Activated CD4-positive, alpha-beta T cell treated with anti-CD3 and anti-CD28 coated beads for 1 hour (primary cell): Measurements from ENCODE around the gene GOLGA6L25.
"Not testable (repeated sequence)": the region's sequence is repeated elsewhere in the genome, so short reads cannot be mapped to it uniquely, and the experiment has no call there.

Experiments used
- DNase-seq: peaks from one replicate; pipeline ENCODE4 v3.0.0-alpha.2; 2020

The GOLGA6L25 gene, protein sequence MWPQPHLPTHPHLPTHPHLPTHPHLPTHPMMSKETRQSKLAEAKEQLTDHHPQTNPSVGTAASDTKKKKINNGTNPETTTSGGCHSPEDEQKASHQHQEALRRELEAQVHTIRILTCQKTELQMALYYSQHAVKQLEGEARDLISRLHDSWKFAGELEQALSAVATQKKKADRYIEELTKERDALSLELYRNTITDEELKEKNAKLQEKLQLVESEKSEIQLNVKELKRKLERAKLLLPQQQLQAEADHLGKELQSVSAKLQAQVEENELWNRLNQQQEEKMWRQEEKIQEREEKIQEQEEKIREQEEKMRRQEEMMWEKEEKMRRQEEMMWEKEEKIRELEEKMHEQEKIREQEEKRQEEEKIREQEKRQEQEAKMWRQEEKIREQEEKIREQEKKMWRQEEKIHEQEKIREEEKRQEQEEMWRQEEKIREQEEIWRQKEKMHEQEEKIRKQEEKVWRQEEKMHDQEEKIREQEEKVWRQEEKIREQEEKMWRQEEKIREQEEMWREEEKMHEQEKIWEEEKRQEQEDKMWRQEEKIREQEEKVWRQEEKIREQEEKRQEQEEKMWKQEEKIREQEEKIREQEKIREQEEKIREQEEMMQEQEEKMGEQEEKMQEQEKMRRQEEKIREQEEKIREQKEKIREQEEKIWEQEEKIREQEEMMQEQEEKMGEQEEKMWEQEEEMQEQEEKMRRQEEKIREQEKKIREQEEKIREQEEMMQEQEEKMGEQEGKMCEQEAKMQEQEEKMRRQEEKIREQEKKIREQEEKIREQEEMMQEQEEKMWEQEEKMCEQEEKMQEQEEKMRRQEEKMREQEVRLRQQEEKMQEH

DNA sequence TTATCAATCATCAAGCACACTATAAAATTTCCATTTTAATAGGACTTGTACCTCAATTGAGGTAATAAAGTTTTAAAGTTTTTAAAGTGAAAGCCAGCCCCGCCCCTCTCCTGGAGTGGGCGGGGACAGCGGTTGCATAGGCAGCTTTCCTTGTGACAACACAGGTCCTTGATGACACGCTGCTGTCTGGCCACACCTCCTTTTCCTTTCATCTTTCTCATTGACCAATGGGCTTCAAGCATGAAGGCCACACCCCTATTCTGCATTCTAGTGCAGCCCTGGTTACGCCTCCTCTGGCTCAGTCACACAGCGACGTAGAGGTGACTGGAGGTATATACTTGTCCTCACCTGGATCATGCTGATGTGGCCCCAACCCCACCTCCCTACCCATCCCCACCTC, at the start of gene GOLGA6L25:
Gene GOLGA6L25 (plus strand): TSS at position 301 of the 400 bp plus-strand sequence. CDS start 61 bp downstream, at position 362.
- not testable (repeated sequence) for DNase-seq

DNA sequence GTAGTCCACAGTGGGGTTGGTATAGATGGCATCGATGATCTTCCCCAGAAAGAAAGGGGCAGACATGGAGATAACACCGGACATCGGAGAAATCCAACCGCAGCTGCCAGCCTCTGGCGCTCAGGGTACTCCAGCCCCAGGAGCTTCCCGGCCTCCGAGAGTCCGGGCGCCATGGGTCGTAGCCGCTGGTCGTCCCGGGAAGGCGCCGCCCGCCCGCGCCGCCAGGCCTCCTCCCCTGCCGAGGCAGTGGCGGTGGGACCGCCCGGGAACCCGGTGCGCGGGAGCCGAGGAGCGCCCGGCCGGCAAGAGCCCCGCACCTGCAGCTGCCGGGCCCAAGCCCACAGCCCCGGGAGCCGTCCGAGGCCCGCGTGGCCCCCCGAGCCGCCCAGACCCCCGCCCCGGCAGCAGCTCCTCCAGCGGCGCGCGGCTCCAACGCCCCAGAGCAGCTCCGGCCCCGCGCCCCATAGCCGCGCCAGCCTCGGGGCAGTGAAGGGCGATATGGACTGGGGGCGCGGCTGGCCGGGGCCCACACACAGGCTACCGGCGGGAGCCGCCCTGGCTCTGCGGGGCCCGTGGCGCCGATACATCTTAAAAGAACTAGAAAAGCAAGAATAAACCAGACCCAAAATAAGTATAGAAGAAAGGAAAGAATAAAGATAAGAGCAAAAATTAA, 45.0 kb upstream of the GOLGA6L25 start:
- DNase-seq = not testable (repeated sequence)

DNA sequence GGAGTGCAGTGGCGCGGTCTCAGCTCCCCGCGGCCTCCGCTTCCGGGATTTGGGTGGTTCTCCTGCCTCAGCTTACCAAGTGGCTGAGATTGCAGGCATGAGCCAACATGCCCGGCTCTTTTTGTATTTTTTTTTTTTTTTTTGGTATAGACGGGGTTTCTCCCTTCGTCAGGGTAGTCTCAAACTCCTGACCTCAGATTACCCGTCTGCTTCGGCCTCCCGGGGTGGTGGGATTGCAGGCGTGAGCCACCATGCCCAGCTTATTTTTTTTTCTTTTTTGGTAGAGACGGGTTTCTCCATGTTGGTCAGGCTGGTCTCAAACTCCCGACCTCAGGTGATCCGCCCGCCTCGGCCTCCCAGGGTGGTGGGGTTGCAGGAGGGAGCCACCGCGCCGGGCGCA, 39.2 kb upstream of the GOLGA6L25 start:
- not testable (repeated sequence) for DNase-seq

DNA sequence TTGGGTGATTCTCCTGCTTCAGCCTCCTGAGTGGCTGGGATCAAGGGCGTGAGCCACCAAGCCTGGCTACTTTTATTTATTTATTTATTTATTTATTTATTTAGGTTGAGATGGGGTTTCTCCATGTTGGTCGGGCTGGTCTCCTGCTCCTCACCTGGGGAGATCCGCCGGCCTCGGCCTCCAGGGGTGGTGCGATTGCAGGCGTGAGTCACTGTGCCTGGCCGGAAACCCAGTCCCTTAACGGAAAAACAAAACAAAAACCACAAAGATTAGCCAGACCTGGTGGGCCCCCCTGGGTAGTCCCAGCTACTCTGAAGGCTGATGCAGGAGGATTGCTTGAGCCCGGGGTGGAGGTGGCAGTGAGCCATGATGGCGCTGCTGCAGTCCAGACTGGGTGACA, 38.2 kb upstream of the GOLGA6L25 start:
- DNase-seq = not testable (repeated sequence)

DNA sequence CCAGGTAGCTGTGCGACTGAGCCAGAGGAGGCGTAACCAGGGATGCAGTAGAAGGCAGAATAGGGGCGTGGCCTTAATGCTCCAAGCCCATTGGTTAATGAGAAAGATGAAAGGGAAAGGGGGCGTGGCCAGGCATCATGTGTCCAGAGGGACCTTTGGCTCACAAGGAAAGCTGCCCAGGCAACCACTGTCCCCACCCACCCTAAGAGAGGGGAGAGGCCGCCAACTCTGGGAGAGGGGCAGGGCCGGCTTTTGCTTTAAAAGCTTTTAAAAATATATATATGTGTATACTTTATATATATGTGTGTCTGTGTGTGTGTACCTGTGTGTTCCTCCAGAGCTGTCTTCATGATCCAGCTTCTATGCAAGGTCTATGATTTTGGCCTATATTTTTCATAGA, 20.4 kb upstream of the GOLGA6L25 start, which contains the start of gene GOLGA8G:
Gene GOLGA8G (minus strand): TSS at position 18 of the 400 bp plus-strand sequence. CDS start 62 bp downstream, outside the sequence.
- DNase-seq = not testable (repeated sequence)

DNA sequence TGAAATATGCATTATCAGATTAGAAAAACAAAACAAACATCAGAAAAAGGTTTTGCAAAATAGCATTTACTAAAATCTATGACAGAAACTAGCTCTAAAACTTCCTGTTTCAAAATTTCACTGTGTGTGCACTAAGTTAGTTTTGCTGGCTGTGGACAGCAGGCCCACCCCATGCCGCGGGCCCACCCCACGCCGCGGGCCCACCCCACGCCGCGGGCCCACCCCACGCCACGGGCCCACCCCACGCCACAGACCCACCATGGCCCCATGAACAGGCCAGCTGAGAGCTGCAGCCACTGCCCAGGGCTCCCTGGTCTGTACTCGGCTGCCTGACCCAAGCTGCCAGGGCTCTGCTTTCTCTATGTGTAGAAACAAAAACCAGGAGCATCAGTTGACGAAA, 20.0 kb downstream of the GOLGA6L25 start:
- DNase-seq = not testable (repeated sequence)

DNA sequence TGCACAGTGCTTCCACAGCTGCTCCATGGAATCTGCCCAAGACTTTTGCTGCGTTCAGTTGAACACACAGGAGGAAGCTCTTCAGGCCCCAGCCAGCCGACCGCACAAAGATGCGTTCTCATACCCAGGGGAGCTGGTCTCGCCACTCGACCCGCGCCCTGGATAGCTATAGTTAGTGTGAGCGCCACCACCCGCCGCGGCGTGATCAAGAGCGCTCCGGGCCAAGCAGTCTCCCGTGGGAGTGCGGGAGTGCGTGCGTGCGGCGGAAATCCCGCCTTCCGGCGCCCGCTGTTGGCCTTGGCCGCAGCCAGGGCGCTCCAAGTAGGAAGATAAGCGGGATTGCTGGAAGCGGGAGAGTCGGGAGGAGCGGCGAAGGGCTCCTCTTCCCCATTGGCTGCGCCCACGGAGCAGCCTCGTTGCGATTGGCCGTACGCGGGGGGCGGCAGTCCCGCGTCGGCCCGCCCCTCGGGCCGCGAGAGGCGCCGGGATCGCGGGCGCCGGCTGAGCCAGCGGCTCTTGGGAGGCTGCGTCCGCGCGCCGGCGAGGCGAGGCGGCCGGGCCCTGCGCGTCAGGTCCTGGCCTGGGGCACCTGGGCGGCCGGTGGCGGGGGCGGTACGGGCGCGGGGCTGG, 35.7 kb downstream of the GOLGA6L25 start:
- not testable (repeated sequence) for DNase-seq

DNA sequence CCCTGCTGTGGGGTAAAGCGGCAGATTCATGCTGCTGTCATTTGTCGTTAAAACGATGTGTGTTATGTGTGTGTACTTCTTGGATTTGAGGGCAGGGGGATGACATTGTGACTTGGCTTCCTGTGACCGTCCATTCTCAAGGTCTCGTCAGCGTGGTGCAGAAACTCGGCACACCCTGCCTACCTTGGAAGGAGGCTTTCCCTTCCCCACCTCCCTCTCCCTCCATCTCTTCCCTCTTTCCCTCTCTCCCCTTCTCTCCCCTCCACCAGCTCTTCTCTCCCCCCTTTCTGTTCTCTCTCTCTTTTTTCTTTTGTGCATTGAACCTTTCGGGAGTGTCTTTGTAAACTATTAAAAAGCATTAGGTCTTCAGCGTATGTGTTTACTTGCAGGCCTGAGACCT, 36.4 kb downstream of the GOLGA6L25 start:
- DNase-seq = not testable (repeated sequence)

DNA sequence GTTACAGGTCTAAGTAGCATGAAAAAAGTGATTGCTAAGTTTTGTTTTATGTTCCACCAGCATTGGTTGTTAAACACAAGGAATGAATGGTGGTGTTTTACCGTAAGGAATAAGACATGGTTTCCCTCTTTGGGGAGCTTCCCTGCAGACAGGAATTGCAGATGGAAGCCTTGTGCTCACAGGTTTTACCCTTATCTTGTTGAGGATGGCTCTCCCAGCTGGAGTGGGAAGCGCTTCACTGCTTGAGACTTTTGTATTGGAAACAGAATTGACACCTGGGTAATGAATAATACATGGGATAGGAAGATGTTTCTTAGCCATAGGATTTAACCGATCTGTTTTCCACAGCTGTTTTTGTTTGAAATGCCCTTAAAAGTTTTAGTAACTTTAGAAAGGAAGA, 39.0 kb downstream of the GOLGA6L25 start:
- DNase-seq = not testable (repeated sequence)

DNA sequence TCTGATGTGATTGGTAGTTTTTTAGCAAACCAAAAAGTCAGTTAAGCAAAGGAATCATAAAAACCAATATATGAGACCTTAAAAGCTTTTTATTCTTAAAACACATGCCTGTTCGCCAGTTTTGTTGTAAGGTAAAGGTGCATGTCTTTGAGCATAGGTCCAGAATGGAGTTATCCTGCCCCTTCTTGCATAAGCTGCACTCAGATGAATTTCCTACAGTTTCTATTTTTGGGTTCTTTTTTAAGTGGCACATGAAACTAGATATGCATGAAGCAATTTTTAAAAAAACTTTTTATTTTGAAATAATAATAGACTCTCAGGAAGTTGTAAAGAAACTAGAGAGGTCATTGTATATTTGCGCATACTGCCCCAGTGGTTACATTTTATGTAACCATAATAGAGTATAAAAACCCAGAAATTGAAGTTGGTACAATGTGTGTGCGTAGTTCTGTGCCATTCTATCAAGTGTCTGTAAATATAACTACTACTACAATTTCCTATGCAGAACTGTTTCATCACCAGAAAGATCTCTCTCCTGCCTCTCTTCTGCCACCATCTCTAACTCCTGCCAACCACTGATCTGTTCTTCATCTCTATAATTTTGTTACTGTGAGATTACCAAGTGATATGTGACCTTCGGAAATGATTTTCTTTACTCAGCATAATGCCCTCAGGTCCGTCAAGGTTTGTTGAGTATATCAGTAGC, 40.2 kb downstream of the GOLGA6L25 start:
- DNase-seq = not testable (repeated sequence)

DNA sequence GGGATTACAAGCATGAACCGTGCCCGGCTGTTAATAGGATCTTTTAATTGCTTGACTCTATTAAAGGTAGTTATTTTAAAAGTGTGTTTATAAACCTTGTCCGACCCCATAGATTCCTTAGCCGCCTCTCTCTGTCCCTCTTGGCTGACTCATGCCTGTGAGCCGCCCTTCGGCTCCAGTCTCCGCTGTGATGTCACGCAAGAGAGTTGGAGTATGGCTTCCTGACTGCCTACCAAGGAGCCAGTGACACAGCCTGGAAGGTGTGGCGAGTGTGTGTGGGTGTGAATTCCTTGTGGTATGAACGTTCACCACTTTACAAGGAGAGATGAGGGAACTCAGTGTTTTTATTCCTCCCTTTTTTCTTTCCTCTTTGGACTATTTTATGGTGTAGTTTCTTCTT, 44.1 kb downstream of the GOLGA6L25 start:
- not testable (repeated sequence) for DNase-seq

DNA sequence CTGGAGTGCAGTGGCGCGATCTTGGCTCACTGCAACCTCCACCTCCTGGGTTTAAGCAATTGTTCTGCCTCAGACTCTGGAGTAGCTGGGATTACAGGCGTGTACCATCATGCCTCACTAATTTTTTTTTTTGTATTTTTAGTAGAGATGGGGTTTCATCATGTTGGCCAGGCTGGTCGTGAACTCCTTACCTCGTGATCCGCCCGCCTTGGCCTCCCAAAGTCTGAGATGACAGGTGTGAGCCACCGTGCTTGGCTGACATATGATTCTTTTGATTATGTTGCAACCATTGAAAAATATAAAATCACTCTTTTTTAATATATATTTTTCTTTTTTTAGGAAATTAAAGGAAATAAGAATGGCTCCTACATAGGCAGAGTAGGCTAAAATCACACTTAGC, 44.8 kb downstream of the GOLGA6L25 start:
- not testable (repeated sequence) for DNase-seq

DNA sequence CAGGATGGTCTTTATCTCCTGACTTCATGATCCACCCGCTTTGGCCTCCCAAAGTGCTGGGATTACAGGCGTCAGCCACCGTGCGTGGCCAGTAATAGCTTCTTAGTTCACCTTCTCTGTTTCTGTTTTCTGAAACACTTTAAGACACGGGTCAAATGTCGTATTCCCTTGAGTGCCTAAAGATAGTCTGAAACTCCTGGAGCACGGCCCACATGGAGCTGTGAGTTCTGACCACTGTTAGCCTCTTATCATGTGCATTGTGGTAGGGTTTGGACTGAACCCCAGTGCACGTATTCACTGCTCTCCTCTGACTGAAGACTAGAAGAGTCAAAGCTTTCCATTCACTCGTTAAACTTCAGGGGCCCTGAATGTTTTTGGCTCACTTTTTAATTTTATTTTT, 48.8 kb downstream of the GOLGA6L25 start:
- not testable (repeated sequence) for DNase-seq
